ENCODE measurements around the gene LIN52.

- TF ChIP-seq CTCF (IDR thresholded peaks at IDR 0.05) (no peak), POLR2A (IDR thresholded peaks at IDR 0.05) (no peak)
These were observed 158.0 kb downstream of the LIN52 start for GRCh38 chr14:74242780-74243042.
